Measurements from ENCODE around the gene HYAL1. TPM values are rescaled to one million over a fixed set of nuclear protein-coding genes. Genes with fewer than 3 reads are reported as not detected.
A peak's percentile ranks its signal among the peaks of the same experiment; 100 is the strongest.

HYAL1 gene
- total RNA-seq, 1 experiment from 2014 or later = 1.5 TPM

DNA sequence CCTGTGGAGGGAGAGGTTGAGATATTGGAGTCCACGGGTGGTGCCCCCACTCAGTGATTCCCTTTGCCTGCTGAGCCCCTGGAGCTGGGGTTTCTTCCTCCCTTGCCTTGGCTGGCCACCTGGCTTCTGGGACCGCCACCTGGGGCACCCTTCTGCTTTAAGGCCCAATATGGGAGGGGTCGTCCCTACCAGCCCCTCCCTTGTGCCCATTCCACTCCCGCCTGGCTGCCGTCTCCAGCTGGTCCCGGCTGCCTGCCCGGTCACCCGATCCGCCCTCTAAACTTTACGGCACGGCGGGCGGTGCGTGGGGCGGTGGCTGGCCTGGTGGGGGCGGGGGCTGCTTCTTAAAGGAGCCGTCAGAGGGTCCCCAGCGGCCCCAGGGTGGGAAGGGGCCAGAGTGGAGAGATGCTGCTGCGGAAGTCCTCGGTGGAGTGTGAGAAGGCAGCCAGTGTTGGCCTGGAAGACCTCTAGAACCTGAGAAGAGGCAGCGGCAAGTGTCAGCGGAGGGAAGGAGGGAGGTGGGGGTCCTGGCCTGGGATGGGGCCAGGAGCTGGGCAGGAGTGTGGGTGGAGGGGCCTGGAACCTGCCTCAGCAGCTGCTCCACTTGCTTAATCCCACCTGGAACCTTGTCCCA is 36.0 kb downstream of the HYAL1 start:
- CTCF ChIA-PET = no interaction called here
- Mint-ChIP-seq H3K4me1 (ENCODE audit: low read depth, unreplicated experiment) (peaks cover 75% of the 10 kb centered on the region), H3K4me3 (ENCODE audit: low read depth, unreplicated experiment) (no peak overlapping the region), H3K9me3 (ENCODE audit: low read depth, unreplicated experiment) (no peaks in the 10 kb centered on the region), H3K27ac (ENCODE audit: unreplicated experiment) (peak overlapping the region; percentile 44), H3K36me3 (ENCODE audit: insufficient read depth, unreplicated experiment) (peaks cover 40% of the 10 kb centered on the region), H3K27me3 (ENCODE audit: unreplicated experiment) (no peaks in the 10 kb centered on the region)
- BruUV-seq (replicated peaks) = no TSS peak
- intact Hi-C loops (cut with micrococcal nuclease; ENCODE audit: unreplicated experiment) = no loop called here
- TF ChIP-seq, protein P1, sequence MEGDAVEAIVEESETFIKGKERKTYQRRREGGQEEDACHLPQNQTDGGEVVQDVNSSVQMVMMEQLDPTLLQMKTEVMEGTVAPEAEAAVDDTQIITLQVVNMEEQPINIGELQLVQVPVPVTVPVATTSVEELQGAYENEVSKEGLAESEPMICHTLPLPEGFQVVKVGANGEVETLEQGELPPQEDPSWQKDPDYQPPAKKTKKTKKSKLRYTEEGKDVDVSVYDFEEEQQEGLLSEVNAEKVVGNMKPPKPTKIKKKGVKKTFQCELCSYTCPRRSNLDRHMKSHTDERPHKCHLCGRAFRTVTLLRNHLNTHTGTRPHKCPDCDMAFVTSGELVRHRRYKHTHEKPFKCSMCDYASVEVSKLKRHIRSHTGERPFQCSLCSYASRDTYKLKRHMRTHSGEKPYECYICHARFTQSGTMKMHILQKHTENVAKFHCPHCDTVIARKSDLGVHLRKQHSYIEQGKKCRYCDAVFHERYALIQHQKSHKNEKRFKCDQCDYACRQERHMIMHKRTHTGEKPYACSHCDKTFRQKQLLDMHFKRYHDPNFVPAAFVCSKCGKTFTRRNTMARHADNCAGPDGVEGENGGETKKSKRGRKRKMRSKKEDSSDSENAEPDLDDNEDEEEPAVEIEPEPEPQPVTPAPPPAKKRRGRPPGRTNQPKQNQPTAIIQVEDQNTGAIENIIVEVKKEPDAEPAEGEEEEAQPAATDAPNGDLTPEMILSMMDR (IDR thresholded peaks at IDR 0.05; ENCODE audit: unreplicated experiment) = no peak
- no peak for DNase-seq

DNA sequence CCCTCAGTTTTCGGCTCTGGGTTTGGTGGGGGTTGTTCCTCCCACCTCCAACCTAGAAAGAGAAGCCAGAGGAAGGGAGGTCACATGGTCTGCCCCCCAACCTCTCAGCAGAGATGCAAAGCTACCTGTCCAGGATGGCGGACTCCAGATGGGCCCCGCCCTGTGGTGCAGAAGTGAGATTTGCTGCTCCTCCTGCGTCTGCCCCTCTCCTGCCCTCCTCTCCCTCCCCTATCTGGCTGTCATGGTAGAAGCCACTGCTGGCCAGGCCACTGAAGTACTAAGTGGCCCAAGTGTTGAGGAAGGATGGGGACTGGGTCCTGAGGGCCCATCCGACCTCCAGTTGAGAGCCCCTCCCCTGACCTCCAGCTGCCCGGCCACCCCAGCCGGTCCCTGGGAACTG is 36.5 kb downstream of the HYAL1 start:
- CTCF ChIA-PET = no interaction called here
- TSS peak; percentile 21 for BruUV-seq (replicated peaks)
- peaks cover 70% of the 10 kb centered on the region for H3K4me1 Mint-ChIP-seq (ENCODE audit: low read depth, unreplicated experiment)
- H3K27me3 Mint-ChIP-seq (ENCODE audit: unreplicated experiment) = no peaks in the 10 kb centered on the region
- no peaks in the 10 kb centered on the region for H3K9me3 Mint-ChIP-seq (ENCODE audit: low read depth, unreplicated experiment)
- no peak overlapping the region for H3K4me3 Mint-ChIP-seq (ENCODE audit: low read depth, unreplicated experiment)
- H3K27ac Mint-ChIP-seq (ENCODE audit: unreplicated experiment) = no peak overlapping the region
- TF ChIP-seq, protein P1 (IDR thresholded peaks at IDR 0.05; ENCODE audit: unreplicated experiment) = no peak
- no peak for DNase-seq
- H3K36me3 Mint-ChIP-seq (ENCODE audit: insufficient read depth, unreplicated experiment) = peaks cover 38% of the 10 kb centered on the region
- intact Hi-C loops (cut with micrococcal nuclease; ENCODE audit: unreplicated experiment) = no loop called here

DNA sequence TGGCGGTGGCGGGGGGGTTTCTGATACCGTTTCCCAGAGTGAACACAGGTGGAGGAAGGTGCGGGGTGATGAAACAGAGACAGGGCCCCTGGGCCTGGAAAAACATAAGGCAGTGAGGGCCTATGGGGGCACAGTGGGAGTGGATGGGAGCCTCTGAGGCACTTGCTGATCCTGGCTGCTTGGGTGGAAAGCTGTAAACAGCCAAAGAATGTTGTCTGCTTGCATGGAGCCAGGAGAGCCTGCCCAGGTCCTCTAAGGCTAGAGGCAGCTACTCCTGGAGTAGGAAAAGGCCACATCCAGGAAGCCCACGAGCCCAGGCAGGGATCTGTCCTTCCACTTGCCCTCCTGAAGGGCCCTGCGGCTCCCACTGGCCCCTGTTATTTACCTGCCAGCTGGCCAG is 37.4 kb downstream of the HYAL1 start:
- no peak for DNase-seq
- Mint-ChIP-seq H3K9me3 (ENCODE audit: low read depth, unreplicated experiment) (no peaks in the 10 kb centered on the region), H3K27ac (ENCODE audit: unreplicated experiment) (peak overlapping the region; percentile 80), H3K36me3 (ENCODE audit: insufficient read depth, unreplicated experiment) (peaks cover 37% of the 10 kb centered on the region), H3K27me3 (ENCODE audit: unreplicated experiment) (no peaks in the 10 kb centered on the region), H3K4me3 (ENCODE audit: low read depth, unreplicated experiment) (no peak overlapping the region), H3K4me1 (ENCODE audit: low read depth, unreplicated experiment) (peaks cover 62% of the 10 kb centered on the region)
- intact Hi-C loops (cut with micrococcal nuclease; ENCODE audit: unreplicated experiment) = no loop called here
- TF ChIP-seq, protein P1 (IDR thresholded peaks at IDR 0.05; ENCODE audit: unreplicated experiment) = no peak
- no TSS peak for BruUV-seq (replicated peaks)
- CTCF ChIA-PET = interaction anchor here (0.6 kb wide), 1 partner anchor 81 kb away, joined by 3 read pairs; no protein-coding TSS in a partner anchor

DNA sequence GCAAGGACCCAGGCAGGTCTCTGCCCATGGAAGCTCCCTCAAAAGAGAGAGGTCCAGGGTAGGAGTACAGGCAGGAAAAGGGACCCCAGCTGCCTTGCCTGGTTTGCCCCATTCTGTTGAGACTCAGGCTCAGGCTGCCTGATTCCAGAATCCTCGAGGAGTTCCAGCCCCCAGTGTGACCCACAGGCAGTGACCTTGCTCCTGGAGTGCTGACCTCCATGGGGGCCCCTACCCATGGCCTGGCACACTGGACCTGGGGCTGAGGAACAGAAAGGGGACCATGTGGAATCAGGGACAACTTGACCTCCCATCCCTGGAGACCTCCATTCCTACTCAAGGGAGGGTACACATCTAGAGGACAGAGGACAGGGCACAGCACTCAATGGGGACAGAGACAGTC is 37.8 kb downstream of the HYAL1 start:
- H3K36me3 Mint-ChIP-seq (ENCODE audit: insufficient read depth, unreplicated experiment) = peaks cover 40% of the 10 kb centered on the region
- H3K4me1 Mint-ChIP-seq (ENCODE audit: low read depth, unreplicated experiment) = peaks cover 57% of the 10 kb centered on the region
- no peaks in the 10 kb centered on the region for H3K9me3 Mint-ChIP-seq (ENCODE audit: low read depth, unreplicated experiment)
- peak overlapping the region; percentile 80 for H3K27ac Mint-ChIP-seq (ENCODE audit: unreplicated experiment)
- TF ChIP-seq, protein P1 (IDR thresholded peaks at IDR 0.05; ENCODE audit: unreplicated experiment) = no peak
- no TSS peak for BruUV-seq (replicated peaks)
- no peak for DNase-seq
- H3K4me3 Mint-ChIP-seq (ENCODE audit: low read depth, unreplicated experiment) = no peak overlapping the region
- CTCF ChIA-PET = interaction anchor here (0.6 kb wide), 1 partner anchor 81 kb away, joined by 3 read pairs; no protein-coding TSS in a partner anchor
- intact Hi-C loops (cut with micrococcal nuclease; ENCODE audit: unreplicated experiment) = no loop called here
- H3K27me3 Mint-ChIP-seq (ENCODE audit: unreplicated experiment) = no peaks in the 10 kb centered on the region
